WTC11 (cell line): ENCODE measurements around the gene BAIAP2. TPM values are rescaled to one million over a fixed set of nuclear protein-coding genes. Genes with fewer than 3 reads are reported as not detected.

Experiments used
- ATAC-seq: fragments of 200-7000 bp; cut with Tn5 transposase; 2 replicates; pipeline ENCODE4 v1.10.0; 2021; ENCODE audit warnings: mild to moderate bottlenecking, moderate library complexity
- CTCF ChIA-PET: fragments of 300-600 bp; sonication (Branson Sonifier 250); formaldehyde crosslinking; loops from one replicate; lab custom pipeline; 2021; ENCODE audit warnings: antibody characterized with exemption; lab: Charles Lee
- POLR2A ChIA-PET: fragments of 350-600 bp; sonication (Branson Sonifier 250); formaldehyde crosslinking; loops from one replicate; lab custom pipeline; 2021; ENCODE audit warnings: antibody characterized with exemption; lab: Charles Lee
- DNase-seq: peaks from one replicate; pipeline ENCODE4 v3.0.0; 2021; ENCODE audit warnings: low spot score
- H3K27ac Mint-ChIP-seq: 2 replicates; pipeline ENCODE4 v1.8.0; 2021; ENCODE audit warnings: mixed read lengths
- H3K27me3 Mint-ChIP-seq: 2 replicates; pipeline ENCODE4 v1.8.0; 2021; ENCODE audit warnings: low read depth, mild to moderate bottlenecking, moderate library complexity, mixed read lengths
- H3K36me3 Mint-ChIP-seq: 2 replicates; pipeline ENCODE4 v1.8.0; 2021; ENCODE audit warnings: mixed read lengths
- H3K4me1 Mint-ChIP-seq: 2 replicates; pipeline ENCODE4 v1.8.0; 2022; ENCODE audit warnings: mixed read lengths
- H3K4me3 Mint-ChIP-seq: 2 replicates; pipeline ENCODE4 v1.8.0; 2021; ENCODE audit warnings: mild to moderate bottlenecking, moderate library complexity, mixed read lengths
- H3K9me3 Mint-ChIP-seq: 2 replicates; pipeline ENCODE4 v1.8.0; 2021; ENCODE audit warnings: mixed read lengths
- ATF6 ChIP-seq: sonication (generic); formaldehyde crosslinking; IDR thresholded peaks from 2 replicates; pipeline ENCODE4 v1.8.1; 2023; ENCODE audit warnings: mild to moderate bottlenecking, missing genetic modification reagents
- ELF4 ChIP-seq: sonication (generic); formaldehyde crosslinking; IDR thresholded peaks from 2 replicates; pipeline ENCODE4 v1.8.1; 2022; ENCODE audit warnings: low read depth, mild to moderate bottlenecking, moderate library complexity, missing genetic modification reagents
- FOXJ3 ChIP-seq: sonication (generic); formaldehyde crosslinking; IDR thresholded peaks from 2 replicates; pipeline ENCODE4 v1.9.0; 2021; ENCODE audit warnings: missing genetic modification reagents, mild to moderate bottlenecking, borderline replicate concordance
- FOXP1 ChIP-seq: sonication (generic); formaldehyde crosslinking; IDR thresholded peaks from 2 replicates; pipeline ENCODE4 v1.8.0; 2022; ENCODE audit warnings: missing genetic modification reagents, mild to moderate bottlenecking, moderate library complexity, borderline replicate concordance
- FOXP4 ChIP-seq: sonication (generic); formaldehyde crosslinking; IDR thresholded peaks from 2 replicates; pipeline ENCODE4 v1.8.0; 2022; ENCODE audit warnings: mild to moderate bottlenecking, missing genetic modification reagents
- GABPB1 ChIP-seq: sonication (generic); formaldehyde crosslinking; IDR thresholded peaks from 2 replicates; pipeline ENCODE4 v1.8.1; 2023; ENCODE audit warnings: mild to moderate bottlenecking, missing genetic modification reagents
- GRHL2 ChIP-seq: fragments of 250-450 bp; sonication (Bioruptor Pico); IDR thresholded peaks from 2 replicates; pipeline ENCODE4 v1.8.0; 2022; ENCODE audit warnings: mild to moderate bottlenecking, moderate library complexity; ENCODE audit not compliant: insufficient replicate concordance, severe bottlenecking
- NR1H2 ChIP-seq: sonication (generic); formaldehyde crosslinking; IDR thresholded peaks from 2 replicates; pipeline ENCODE4 v1.9.0; 2021; ENCODE audit warnings: mild to moderate bottlenecking, moderate library complexity, missing genetic modification reagents
- NR3C1 ChIP-seq: sonication (generic); formaldehyde crosslinking; conservative IDR thresholded peaks from 2 replicates; pipeline ENCODE4 v1.8.1; 2023; ENCODE audit warnings: low read depth, mild to moderate bottlenecking, missing genetic modification reagents
- PRDM15 ChIP-seq: sonication (generic); formaldehyde crosslinking; IDR thresholded peaks from 2 replicates; pipeline ENCODE4 v1.8.0; 2022; ENCODE audit warnings: missing genetic modification reagents
- PREB ChIP-seq: sonication (generic); formaldehyde crosslinking; IDR thresholded peaks from 2 replicates; pipeline ENCODE4 v1.8.1; 2022; ENCODE audit warnings: mild to moderate bottlenecking, missing genetic modification reagents, moderate library complexity, borderline replicate concordance
- PRRX2 ChIP-seq: fragments of 250-450 bp; sonication (Bioruptor Pico); IDR thresholded peaks from 2 replicates; pipeline ENCODE4 v1.8.0; 2021; ENCODE audit warnings: mild to moderate bottlenecking
- SMAD3 ChIP-seq: sonication (generic); formaldehyde crosslinking; IDR thresholded peaks from 2 replicates; pipeline ENCODE4 v1.8.0; 2022; ENCODE audit warnings: missing genetic modification reagents, mild to moderate bottlenecking, borderline replicate concordance
- USF2 ChIP-seq: sonication (generic); formaldehyde crosslinking; IDR thresholded peaks from 2 replicates; pipeline ENCODE4 v1.8.1; 2023; ENCODE audit warnings: mild to moderate bottlenecking, missing genetic modification reagents, moderate library complexity
- ZNF121 ChIP-seq: sonication (generic); formaldehyde crosslinking; IDR thresholded peaks from 2 replicates; pipeline ENCODE4 v1.8.0; 2023; ENCODE audit warnings: missing genetic modification reagents
- ZNF263 ChIP-seq: sonication (generic); formaldehyde crosslinking; IDR thresholded peaks from 2 replicates; pipeline ENCODE4 v1.8.1; 2022; ENCODE audit warnings: low read depth, mild to moderate bottlenecking, moderate library complexity, missing genetic modification reagents
- total RNA-seq: library from RNA; stranded (reverse); gene quantifications from 3 replicates; pipeline ENCODE4 v1.2.3, GENCODE V29; 2021

BAIAP2 gene
- total RNA-seq, 1 experiment from 2014 or later: 20.7 TPM

- TF ChIP-seq PREB: no peak
- no peak for TF ChIP-seq USF2 (CRISPR knock-in tag)
- TF ChIP-seq NR1H2: no peak
- TF ChIP-seq FOXP4 (CRISPR knock-in tag): no peak
- no peak for TF ChIP-seq ZNF121 (CRISPR knock-in tag)
- TF ChIP-seq PRRX2: no peak
- no peak for TF ChIP-seq PRDM15 (CRISPR knock-in tag)
- TF ChIP-seq NR3C1 (CRISPR knock-in tag): no peak
- no peak for TF ChIP-seq ZNF263
- no peak for TF ChIP-seq FOXJ3 (CRISPR knock-in tag)
- TF ChIP-seq SMAD3 (CRISPR knock-in tag): no peak
- TF ChIP-seq, all 79 proteins: peak for 0
These were observed 19.8 kb upstream of the BAIAP2 start (continued) for GRCh38 chr17:81015136-81015535.

GRCh38 chr17:81016575-81016974 lies 18.4 kb upstream of the BAIAP2 start:
- Mint-ChIP-seq H3K4me1 (peaks cover 15% of the 10 kb centered on the region), H3K27ac (no peak overlapping the region), H3K27me3 (peaks cover 4% of the 10 kb centered on the region; the same call in 1 of the 2 replicates), H3K36me3 (peaks cover 5% of the 10 kb centered on the region), H3K4me3 (no peak overlapping the region), H3K9me3 (peaks cover 18% of the 10 kb centered on the region)
- no peak for ATAC-seq
- CTCF ChIA-PET: no interaction called here
- TF ChIP-seq ELF4 (CRISPR knock-in tag) (no peak), GABPB1 (CRISPR knock-in tag) (no peak), GRHL2 (CRISPR knock-in tag) (no peak), PREB (no peak), FOXP1 (no peak), ATF6 (CRISPR knock-in tag) (no peak)
- no peak for DNase-seq
- POLR2A ChIA-PET: no interaction called here
